Body of pancreas (tissue), 4 donors: ENCODE measurements around the gene PAGE2.

Experiments used
- POLR2A ChIP-seq, 3 donors: fragments of 450-650 bp; IDR thresholded peaks; one replicate each; pipeline ENCODE4 v1.6.1; 2016; ENCODE audit warnings: antibody characterized with exemption in 3 of 3, mild to moderate bottlenecking in 2 of 3
- TF ChIP-seq, protein P1 (sequence below), 7 experiments: fragments of 450-650 bp in 4 of 7; fragments of 200-600 bp in 3 of 7; sonication (generic) in 3 of 7; IDR thresholded peaks; one replicate each; pipeline ENCODE4 v1.5.1; 2016 to 2019; ENCODE audit warnings: antibody characterized with exemption in 7 of 7

- TF ChIP-seq, protein P1, sequence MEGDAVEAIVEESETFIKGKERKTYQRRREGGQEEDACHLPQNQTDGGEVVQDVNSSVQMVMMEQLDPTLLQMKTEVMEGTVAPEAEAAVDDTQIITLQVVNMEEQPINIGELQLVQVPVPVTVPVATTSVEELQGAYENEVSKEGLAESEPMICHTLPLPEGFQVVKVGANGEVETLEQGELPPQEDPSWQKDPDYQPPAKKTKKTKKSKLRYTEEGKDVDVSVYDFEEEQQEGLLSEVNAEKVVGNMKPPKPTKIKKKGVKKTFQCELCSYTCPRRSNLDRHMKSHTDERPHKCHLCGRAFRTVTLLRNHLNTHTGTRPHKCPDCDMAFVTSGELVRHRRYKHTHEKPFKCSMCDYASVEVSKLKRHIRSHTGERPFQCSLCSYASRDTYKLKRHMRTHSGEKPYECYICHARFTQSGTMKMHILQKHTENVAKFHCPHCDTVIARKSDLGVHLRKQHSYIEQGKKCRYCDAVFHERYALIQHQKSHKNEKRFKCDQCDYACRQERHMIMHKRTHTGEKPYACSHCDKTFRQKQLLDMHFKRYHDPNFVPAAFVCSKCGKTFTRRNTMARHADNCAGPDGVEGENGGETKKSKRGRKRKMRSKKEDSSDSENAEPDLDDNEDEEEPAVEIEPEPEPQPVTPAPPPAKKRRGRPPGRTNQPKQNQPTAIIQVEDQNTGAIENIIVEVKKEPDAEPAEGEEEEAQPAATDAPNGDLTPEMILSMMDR (IDR thresholded peaks at IDR 0.05): no peak
- TF ChIP-seq POLR2A (IDR thresholded peaks at IDR 0.05): no peak
Observed at GRCh38 chrX:55109306-55109705, 20.5 kb downstream of the PAGE2 start.
